Dedifferentiated amniotic fluid mesenchymal stem cell (primary cell): ENCODE data around the gene UHRF2.
"Not testable (repeated sequence)": the region's sequence is repeated elsewhere in the genome, so short reads cannot be mapped to it uniquely, and the experiment has no call there.

Experiments used
- DNase-seq: peaks from one replicate; pipeline ENCODE4 v3.0.0-alpha.2; 2016; ENCODE audit errors: extremely low spot score

Gene UHRF2, protein sequence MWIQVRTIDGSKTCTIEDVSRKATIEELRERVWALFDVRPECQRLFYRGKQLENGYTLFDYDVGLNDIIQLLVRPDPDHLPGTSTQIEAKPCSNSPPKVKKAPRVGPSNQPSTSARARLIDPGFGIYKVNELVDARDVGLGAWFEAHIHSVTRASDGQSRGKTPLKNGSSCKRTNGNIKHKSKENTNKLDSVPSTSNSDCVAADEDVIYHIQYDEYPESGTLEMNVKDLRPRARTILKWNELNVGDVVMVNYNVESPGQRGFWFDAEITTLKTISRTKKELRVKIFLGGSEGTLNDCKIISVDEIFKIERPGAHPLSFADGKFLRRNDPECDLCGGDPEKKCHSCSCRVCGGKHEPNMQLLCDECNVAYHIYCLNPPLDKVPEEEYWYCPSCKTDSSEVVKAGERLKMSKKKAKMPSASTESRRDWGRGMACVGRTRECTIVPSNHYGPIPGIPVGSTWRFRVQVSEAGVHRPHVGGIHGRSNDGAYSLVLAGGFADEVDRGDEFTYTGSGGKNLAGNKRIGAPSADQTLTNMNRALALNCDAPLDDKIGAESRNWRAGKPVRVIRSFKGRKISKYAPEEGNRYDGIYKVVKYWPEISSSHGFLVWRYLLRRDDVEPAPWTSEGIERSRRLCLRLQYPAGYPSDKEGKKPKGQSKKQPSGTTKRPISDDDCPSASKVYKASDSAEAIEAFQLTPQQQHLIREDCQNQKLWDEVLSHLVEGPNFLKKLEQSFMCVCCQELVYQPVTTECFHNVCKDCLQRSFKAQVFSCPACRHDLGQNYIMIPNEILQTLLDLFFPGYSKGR

DNA sequence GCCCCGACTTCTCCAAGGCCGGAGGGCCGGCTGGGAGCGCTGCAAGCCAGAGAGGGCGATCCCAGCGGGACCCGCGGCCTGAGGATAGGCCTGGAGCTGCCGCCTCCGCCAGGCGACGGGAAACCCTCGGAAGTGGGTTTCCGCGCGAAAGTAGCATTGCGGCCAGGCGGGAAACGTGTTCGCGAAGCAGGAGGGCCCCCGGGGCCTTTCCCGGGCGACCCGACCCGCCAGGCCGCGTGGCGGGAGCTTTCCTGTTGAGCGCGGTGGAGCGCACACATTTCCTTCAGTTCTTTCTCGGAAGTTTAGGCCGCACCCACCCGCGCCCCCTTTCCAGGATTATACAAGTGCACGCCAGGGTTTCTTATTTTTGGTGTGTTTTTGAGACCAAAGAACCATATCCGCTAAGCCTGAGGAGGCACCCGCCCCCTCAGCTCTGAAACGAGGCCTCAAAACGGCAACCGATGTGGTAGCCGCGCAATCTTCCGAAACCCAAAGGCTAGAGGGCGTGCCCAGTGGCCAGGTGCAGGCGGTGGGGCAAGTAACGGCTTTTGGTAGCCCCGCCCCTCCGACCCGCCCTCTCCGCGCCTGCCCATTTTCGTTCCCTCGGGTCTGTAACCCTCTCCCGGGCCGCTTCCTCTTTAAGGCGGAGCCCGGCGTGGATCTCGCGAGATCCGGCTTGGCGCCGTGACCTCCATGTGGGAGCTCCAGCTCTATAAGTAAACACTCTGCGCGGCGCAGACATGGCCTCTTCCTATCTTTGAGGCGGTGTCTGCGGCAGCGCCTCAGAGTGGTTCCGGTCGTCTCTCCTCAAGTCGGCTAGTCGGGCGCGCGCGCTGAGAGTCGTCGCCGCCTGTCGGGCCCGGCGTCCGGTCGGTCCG, at the start of gene UHRF2:
Gene UHRF2 (plus strand): TSS at position 713 of the 878 bp plus-strand sequence. CDS start 292 bp downstream, outside the sequence.
- peak; percentile 98 for DNase-seq

DNA sequence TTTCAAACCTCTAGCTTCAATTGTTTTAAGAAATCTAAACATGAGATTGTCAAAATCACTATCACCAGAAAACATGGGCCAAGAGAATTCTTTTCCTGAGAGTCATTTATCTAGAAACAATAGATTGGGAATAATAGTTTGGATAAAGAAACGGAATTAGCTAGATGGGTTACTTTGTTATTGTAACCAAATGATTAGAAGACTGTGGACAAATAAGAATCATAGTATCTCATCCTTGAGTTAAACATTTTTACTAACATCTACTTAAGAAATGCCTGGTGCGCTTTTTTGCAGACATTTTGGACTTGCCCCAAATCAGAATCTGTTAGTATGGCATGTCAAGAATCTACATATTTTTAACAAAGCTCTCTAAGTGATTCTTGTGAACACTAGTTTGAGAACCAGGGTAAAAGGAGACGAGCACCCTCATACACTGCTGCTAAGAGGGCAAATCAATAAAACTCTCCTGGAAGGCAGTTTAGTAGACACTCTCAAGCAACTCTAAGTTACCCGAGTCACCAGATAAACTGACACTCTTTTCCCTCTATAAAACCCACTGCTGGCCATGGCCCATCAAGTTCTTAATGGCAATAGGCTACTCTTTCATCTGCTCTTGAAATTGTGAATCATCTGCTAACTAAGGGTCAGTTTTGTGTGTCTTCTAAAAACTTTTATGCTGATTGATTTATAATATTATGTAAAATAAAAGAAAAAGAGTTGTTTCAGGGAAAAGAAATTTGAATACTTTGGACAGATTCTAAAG, 45.7 kb upstream of the UHRF2 start:
- DNase-seq = no peak

DNA sequence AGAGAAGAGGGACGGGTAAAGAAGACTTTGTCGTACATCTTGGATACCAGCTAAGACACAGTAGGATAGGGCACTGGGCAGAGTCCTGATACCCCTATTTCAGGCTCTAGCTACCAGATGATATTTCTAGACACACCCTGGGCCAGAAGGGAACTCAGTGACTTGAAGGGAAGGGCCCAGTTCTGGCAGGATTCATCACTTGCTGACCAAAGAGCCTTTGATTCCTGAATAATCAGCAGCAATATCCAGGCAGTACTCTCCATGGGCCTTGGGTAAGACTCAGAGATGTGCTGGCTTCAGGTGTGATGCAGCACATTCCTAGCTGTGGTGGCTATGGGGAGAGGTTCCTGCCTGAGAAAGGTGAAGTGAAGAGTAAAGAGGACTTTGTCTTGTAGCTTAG, 44.2 kb upstream of the UHRF2 start:
- DNase-seq = no peak

DNA sequence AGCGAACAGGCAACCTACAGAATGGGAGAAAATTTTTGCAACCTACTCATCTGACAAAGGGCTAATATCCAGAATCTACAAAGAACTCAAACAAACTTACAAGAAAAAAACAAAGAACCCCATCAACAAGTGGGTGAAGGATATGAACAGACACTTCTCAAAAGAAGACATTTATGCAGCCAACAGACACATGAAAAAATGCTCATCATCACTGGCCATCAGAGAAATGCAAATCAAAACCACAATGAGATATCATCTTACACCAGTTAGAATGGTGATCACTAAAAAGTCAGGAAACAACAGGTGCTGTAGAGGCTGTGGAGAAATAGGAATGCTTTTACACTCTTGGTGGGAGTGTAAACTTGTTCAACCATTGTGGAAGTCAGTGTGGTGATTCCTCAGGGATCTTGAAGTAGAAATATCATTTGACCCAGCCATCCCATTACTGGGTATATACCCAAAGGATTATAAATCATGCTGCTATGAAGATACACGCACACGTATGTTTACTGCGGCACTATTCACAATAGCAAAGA, 31.5 kb upstream of the UHRF2 start:
- DNase-seq = not testable (repeated sequence)

DNA sequence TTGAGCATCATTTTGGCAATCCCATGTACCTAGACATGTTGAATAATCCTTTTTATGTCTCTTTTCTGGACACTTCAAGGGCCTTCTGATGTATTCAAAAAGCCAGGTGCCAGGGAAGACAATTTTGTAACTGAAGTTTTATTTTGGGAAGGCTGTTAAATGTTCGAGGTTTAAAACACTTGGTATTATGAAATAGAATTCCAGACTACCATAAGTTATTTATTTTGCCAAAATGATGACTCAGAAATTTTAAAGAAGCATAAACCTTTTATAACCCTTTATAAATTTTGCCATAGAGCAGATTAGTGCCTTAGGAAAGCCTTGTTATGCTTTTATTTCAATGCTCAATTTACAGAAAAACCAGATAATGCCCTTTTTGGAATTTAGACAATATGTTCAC, 30.3 kb upstream of the UHRF2 start:
- DNase-seq = no peak

DNA sequence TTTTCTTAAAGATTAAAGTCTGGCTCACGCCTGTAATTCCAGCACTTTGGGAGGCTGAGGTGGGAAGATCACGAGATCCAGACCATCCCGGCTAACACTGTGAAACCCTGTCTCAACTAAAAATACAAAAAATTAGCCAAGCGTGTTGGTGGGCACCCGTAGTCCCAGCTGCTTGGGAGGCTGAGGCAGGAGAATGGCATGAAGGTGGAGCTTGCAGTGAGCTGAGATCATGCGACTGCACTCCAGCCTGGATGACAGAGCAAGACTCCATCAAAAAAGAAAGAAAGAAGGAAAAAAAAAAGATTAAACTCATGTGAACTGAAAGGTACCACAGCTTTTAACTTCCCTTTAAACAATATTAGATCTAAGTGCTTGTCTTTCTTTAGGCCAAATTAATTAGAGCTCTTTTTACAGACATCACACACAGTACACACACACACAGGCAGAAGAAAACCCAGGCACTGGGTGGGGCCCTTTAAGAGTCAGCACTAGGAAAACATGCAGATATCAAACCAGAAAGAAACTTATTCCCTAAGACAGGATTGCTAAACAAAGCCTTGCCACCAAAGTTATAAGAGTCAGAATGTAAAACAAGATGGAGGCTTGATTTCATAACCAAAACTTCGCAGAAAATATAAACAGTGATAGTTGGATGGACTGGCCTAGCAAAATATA, 29.3 kb upstream of the UHRF2 start:
- DNase-seq = peak; percentile 77

DNA sequence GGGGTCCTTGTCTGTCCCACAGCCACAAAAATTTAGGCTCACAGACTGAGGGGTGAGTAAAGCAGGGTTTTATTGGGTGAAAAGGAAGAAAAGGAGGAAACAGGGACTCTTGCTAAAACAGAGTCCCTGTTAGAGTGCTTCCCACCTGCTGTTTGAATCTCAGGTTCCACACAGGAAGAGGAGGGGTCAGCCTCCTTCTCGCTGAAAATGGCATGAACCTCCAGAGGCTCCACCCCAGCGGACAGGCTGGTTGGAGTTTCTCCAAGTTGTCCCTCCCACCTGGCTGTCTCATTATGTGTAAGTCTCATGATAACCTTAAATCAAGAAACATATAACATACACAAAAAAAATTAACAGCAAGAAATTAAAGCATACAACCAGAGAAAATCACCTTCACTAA, 28.3 kb upstream of the UHRF2 start:
- DNase-seq = no peak

DNA sequence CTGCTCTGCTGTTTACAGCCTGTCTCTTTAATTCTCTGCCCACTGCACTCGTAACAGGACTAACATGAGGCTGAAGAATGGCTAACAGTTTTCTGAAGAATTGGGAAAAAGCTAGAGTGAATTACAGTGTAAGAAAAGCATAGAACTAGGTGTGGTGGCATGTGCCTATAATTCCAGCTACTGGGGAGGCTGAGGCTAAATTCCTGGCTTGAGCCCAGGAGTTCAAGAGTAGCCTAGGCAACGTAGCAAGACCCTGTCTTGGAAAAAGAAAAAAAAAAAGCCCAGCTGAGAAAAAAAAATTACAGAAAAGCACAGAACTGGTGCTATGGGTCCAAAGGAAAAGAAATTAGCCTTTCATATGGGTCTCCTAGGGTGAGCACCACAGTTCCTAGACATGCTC, 13.9 kb upstream of the UHRF2 start:
- DNase-seq = no peak

DNA sequence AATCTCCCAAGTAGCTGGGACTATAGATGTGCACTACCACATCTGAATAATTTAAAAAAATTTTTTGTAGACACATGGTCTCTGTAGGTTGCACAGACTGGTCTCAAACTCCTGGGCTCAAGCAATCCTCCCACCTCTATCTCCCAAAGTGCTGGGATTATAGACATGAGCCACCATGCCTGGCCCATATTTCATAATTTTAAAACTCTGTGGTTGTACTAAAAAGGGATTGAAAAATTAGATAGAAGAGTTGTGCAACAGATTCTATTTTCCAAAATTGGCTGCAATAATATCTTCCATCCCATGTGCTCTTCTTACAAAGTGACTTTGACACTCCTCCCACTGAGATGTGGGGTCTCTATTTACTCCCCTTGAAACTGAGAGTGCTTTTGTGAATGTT, 7.6 kb upstream of the UHRF2 start:
- no peak for DNase-seq

DNA sequence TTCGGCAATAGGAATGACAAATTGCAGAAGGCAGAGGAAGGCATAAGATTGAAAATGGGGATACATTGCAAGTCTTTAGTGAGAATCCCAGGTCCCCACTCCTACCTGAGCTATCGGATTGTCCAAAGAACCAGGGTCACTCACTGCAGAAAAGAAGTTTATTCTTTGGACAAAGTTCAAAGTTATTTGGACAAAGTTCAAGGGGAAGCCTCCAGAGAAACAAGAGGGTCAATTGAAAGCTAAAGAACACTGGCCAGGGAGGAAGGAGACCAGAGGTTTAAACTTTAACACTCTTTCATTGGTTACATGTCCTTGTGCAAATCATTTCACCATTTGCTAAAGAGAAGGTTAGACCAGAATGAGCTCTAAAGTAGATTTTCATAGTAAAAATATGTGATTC, 5.2 kb upstream of the UHRF2 start:
- DNase-seq = no peak

DNA sequence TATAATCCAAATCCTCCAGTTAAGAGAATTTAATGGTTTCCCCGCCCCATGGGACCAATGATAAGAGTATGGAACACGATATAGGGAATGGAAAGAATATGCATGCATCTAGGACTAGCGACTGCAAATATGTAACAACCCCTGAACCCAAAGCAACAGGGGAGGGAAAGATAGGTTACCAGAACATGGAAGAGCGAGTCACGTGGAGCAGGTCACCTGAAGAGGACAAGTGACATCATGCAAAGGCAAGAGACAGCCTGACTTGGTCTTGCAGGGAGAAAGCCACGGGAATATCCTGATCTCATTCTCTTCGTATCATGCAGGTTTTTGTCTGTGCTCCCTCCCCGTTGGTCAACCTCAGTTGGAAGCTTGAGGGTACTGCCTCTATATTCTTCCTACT, 4.7 kb upstream of the UHRF2 start:
- DNase-seq = no peak

DNA sequence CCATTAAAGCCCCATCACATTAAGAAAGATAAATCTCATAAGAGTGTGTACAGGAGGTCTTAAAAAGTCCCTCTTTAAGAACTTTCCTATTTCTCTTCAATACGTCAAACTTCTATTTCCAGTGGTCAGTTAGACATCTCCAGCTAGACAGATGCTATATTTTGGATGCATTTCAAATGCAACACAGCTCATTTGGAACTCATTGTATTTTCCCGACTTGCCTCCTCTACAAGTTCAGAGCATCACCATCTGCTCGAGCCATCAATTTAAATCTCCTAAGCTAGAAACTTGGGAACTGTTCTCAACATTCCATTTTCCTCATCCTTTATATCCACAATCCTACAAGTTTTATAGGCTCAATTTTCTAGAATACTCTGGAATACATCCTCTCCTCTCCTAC, 3.2 kb upstream of the UHRF2 start:
- no peak for DNase-seq

DNA sequence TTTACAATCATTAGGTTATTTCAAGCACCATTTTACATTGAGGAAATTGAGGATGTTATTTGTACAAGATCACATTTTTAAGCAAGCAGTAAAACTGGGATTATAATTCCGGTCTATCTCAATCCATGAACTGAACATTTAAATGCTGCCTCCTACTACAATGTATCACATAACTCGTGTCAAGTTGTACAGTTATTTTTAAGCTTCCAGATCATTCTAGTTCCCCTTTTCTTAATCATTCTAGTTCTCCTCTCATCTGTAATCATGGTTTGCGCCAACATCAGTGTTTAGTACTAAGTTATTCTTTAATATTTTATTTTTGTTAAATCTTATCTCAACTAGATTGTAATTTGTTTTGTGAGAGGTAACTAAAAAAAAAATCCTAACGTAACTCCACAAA, 2.4 kb upstream of the UHRF2 start:
- DNase-seq = no peak

DNA sequence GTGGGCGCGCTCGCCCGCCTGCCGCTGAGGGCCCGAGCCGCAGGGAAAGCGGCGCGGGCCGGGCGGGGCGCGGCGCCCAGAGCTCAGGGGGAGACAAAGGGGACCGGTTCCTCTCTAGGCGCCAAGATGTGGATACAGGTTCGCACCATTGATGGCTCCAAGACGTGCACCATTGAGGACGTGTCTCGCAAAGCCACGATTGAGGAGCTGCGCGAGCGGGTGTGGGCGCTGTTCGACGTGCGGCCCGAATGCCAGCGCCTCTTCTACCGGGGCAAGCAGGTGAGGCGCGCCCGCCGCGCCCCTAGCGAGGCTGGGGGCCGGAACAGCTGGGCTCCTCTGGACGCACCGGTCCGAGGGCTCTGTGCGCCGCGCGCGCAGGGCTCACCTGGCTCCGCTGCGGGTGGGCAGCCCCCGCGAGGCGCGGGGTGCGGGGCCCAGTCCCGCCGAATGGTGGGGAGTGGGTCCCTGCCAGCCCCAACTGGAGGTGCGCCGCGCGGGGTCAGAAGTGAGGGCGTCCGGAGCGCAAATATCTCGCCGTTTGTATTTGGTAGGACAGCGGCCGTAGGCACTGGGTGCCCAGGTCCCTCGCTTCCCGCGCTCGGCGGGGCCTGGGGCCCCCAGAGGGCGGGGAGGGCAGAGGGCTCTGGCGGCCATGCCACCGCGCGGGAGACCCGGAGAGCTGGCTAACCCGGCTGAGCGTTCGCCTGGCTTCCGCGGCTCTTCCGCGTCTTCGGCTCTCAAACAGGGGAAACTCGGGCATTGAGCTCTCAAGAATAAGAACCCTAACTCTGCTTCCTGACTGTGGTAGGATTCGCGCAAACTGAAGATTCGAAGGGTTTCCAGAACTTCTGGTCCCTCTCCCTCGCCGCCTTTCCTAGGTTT, 607 bp downstream of the UHRF2 start:
- DNase-seq = no peak

DNA sequence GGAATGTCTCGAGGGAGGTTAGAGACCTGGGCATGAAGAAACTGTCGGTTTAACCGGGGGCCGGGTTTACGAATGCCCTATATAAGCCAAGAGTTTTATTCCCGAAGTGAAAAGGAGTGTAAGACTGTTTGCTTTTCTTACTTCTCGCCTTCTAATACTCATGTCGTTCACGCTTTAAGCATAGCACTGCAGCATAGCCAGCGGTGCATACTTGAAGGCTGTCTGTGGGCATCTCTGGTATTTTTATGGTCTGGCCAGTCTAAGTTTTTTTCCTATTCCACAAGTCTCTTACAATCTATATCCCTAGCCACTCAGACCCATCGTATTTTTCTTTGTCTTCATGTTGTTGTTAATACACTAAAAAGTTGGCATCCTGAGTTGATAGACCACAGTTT, 1.2 kb downstream of the UHRF2 start:
- DNase-seq = peak; percentile 65

DNA sequence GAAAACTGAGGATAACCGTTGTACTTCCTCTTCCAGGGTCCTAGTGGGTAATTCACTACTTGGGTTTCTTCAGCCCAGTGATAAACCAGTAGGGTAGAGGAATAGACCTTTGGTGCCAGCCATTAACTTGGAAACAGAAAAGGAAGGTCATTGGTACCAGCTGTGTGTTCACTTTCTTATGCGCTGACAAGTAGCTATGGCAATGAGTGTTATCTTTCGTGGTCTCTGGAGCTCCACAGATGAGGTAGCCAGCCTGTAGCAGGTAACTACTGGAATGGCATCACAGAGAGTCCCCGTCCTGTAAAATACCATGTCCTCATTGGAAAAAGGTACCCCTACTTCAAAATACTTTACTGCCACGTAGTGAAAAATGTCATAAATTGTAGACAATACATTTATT, 2.3 kb downstream of the UHRF2 start:
- no peak for DNase-seq

DNA sequence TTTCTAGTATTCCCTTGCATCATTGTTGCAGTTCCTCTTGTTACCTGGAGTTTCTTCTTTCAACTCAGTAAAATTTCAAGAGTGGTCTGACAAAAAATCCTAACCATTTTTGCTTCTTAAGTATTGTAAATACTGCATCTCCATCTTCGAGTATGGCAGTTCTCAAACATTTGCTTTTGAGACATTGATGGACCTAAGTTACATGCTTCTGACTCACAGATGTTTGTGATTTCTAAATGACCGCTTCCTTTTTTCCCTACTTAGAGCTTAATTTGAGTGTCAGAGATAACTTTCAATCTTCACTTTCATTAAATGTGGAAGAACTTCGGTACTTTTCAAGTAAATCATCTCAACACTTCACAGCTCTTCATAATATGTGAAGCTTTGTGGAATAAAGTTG, 4.2 kb downstream of the UHRF2 start:
- DNase-seq = no peak

DNA sequence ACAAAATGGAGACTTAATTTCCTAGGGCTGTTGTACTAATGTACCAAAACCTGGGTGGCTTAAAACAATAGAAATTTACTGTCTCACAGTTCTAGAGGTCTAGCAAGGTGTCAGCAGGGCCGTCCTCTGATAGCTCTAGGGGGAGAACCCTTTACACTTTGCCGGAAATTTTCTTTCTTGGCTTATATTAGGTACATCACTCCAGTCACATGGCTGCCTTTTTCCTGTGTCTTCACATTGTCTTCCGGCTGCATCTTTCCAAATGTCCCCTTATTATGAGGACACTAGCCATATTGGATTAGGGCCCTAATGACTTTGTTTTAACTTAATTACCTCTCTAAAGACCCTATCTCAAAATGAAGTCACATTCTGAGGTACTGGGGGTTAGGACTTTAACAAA, 5.8 kb downstream of the UHRF2 start:
- DNase-seq = no peak

DNA sequence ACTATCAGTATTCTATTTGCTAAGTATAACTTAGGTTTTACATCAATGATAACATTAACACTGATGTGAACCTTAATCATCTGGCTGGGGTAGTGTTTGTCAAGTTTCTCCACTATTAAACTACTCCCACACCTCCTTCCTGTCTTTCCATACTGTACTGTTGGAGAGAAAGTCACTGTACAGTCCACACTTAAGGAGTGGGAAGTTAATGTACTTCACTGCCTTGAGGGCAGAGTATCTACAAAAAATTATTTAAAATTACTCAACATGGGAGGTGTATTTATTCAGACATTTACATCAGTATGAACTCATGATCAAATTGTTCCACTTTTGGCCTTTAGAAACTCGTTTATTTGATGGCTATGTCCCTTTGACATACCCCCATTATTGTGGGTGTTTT, 11.9 kb downstream of the UHRF2 start:
- no peak for DNase-seq

DNA sequence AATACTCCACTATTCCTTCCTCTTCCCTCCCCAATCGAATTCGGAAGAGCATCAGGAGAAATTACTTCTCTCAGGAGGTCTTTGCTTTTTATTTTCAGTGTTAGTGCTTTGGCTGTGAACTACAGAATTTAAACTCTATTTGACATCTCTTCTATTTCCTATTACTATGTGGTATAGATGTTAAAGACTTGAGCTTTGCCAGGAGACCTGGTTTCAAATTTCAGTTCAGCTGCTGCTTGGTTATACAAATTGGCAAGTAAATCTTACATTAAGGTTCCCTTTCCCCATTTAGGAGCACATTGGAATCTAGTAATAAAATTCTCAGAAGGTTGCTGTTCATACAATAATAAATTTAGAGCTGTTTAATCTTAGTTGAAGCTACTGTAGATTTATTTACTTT, 13.1 kb downstream of the UHRF2 start:
- DNase-seq = no peak
